ENCODE data around the gene HELLS.

HELLS gene

GRCh38 chr10:94571528-94571927, 25.9 kb downstream of the HELLS start:
- TF ChIP-seq ZFX (IDR thresholded peaks at IDR 0.05; ENCODE audit: borderline replicate concordance), result no peak
- TF ChIP-seq, protein P1, sequence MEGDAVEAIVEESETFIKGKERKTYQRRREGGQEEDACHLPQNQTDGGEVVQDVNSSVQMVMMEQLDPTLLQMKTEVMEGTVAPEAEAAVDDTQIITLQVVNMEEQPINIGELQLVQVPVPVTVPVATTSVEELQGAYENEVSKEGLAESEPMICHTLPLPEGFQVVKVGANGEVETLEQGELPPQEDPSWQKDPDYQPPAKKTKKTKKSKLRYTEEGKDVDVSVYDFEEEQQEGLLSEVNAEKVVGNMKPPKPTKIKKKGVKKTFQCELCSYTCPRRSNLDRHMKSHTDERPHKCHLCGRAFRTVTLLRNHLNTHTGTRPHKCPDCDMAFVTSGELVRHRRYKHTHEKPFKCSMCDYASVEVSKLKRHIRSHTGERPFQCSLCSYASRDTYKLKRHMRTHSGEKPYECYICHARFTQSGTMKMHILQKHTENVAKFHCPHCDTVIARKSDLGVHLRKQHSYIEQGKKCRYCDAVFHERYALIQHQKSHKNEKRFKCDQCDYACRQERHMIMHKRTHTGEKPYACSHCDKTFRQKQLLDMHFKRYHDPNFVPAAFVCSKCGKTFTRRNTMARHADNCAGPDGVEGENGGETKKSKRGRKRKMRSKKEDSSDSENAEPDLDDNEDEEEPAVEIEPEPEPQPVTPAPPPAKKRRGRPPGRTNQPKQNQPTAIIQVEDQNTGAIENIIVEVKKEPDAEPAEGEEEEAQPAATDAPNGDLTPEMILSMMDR (IDR thresholded peaks at IDR 0.05), result no peak
- H3K27ac ChIP-seq, result 0 out of 2 replicates have a peak overlapping the region, but pooled peaks have one; percentile 1

DNA sequence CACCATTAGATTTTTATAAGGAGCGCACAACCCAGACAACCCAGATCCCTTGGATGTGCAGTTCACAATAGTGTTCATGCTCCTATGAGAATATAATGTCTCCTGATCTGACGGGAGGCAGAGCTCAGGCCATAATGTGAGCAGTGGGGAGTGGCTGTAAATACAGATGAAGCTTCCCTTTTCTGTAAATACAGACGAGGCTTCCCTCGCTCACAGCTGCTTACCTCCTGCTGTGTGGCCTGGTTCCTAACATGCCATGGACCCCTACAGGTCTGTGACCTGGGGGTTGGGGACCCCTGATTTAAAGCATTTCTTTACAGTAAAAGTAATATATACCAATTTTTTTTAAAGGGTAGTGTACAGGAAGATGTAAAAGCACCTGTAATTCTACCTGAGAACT, 33.2 kb downstream of the HELLS start:
- TF ChIP-seq, protein P1 (IDR thresholded peaks at IDR 0.05), result no peak
- no peak for TF ChIP-seq ZFX (IDR thresholded peaks at IDR 0.05; ENCODE audit: borderline replicate concordance)
- H3K27ac ChIP-seq, result no peak overlapping the region

DNA sequence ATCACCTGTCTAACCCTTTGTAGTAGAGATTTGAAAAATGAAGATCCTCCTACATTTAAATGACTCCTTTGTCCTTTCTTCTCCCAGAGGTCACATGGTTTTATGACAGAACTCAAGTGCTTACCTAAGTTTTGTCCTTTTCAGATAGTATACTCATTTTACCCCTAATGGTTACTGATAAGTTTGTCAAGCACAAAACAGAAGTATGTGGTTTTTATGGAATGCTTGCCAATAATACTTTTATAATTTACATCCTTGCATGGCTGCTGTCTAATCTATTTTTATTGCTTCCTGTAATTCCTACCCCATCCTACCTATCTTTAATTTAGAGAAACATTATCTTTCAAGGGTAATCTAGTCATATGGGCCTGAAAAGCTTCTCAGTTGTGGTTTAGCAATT, 37.5 kb downstream of the HELLS start:
- H3K27ac ChIP-seq, result no peak overlapping the region
- TF ChIP-seq, protein P1 (IDR thresholded peaks at IDR 0.05), result no peak
- TF ChIP-seq ZFX (IDR thresholded peaks at IDR 0.05; ENCODE audit: borderline replicate concordance), result no peak

- TF ChIP-seq, protein P1 (IDR thresholded peaks at IDR 0.05), result no peak
- TF ChIP-seq ZFX (IDR thresholded peaks at IDR 0.05; ENCODE audit: borderline replicate concordance), result no peak
- no peak overlapping the region for H3K27ac ChIP-seq
These were observed 46.0 kb downstream of the HELLS start for GRCh38 chr10:94591461-94592205.

GRCh38 chr10:94602729-94603515, 57.3 kb downstream of the HELLS start:
- peak overlapping the region; percentile 1; the same call in 1 of the 2 replicates for H3K27ac ChIP-seq
- no peak for TF ChIP-seq ZFX (IDR thresholded peaks at IDR 0.05; ENCODE audit: borderline replicate concordance)
- TF ChIP-seq, protein P1 (IDR thresholded peaks at IDR 0.05), result no peak

DNA sequence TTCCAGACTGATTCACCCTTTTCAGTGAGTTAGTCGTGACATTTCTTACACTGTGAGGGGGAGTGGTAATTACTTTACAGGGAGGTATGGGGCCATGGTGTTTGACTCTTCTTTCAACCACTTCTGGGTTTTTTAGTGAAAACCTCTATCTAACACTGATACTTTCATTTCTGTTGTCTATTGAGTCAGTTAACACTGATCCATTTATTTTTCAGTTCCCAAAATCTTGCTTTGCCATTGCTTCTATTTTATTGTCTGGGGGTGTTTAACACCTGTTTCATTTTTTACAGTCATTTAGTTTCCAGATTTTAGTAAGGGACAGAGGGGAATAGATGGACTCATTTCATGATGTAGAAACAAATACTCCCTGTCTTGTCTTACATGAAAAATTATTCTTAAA, 61.5 kb downstream of the HELLS start:
- no peak for TF ChIP-seq ZFX (IDR thresholded peaks at IDR 0.05; ENCODE audit: borderline replicate concordance)
- TF ChIP-seq, protein P1 (IDR thresholded peaks at IDR 0.05), result no peak
- no peak overlapping the region for H3K27ac ChIP-seq

GRCh38 chr10:94608559-94608958, 63.0 kb downstream of the HELLS start:
- TF ChIP-seq, protein P1 (IDR thresholded peaks at IDR 0.05), result no peak
- no peak for TF ChIP-seq ZFX (IDR thresholded peaks at IDR 0.05; ENCODE audit: borderline replicate concordance)
- no peak overlapping the region for H3K27ac ChIP-seq
